Stimulated activated CD4-positive, alpha-beta T cell treated with anti-CD3 and anti-CD28 coated beads, Interleukin-12 subunit alpha, Interleukin-12 subunit beta, amount 100 ng/mL, for 24 hours (primary cell): ENCODE measurements around the gene SRPK2.
"Not testable (repeated sequence)": the region's sequence is repeated elsewhere in the genome, so short reads cannot be mapped to it uniquely, and the experiment has no call there.

Source experiments
- DNase-seq, 2 experiments: peaks; one replicate each; pipeline ENCODE4 v3.0.0-alpha.2; 2020; ENCODE audit warnings: low read depth in 2 of 2

The SRPK2 gene

GRCh38 chr7:105339404-105340323, 49.1 kb downstream of the SRPK2 start:
- DNase-seq: no peak

GRCh38 chr7:105337529-105337928, 51.2 kb downstream of the SRPK2 start:
- DNase-seq: no peak

GRCh38 chr7:105336009-105336408, 52.7 kb downstream of the SRPK2 start:
- DNase-seq: no peak

- DNase-seq: not testable (repeated sequence)
Observed at GRCh38 chr7:105332661-105333060, 56.1 kb downstream of the SRPK2 start.

- no peak for DNase-seq
Observed at GRCh38 chr7:105330526-105330925, 58.2 kb downstream of the SRPK2 start.

GRCh38 chr7:105327201-105327600, 61.5 kb downstream of the SRPK2 start:
- DNase-seq: no peak

GRCh38 chr7:105325216-105325904, 63.4 kb downstream of the SRPK2 start:
- no peak for DNase-seq

GRCh38 chr7:105324606-105325005, 64.1 kb downstream of the SRPK2 start:
- not testable (repeated sequence) for DNase-seq

- no peak for DNase-seq
Observed at GRCh38 chr7:105323366-105323765, 65.4 kb downstream of the SRPK2 start.

GRCh38 chr7:105322655-105323277, 66.0 kb downstream of the SRPK2 start:
- no peak for DNase-seq

- DNase-seq: no peak
Observed at GRCh38 chr7:105321754-105322455, 66.8 kb downstream of the SRPK2 start.

- no peak for DNase-seq
Observed at GRCh38 chr7:105320896-105321295, 67.8 kb downstream of the SRPK2 start.

- no peak for DNase-seq
Observed at GRCh38 chr7:105319578-105319977, 69.1 kb downstream of the SRPK2 start.

- DNase-seq: no peak
Observed at GRCh38 chr7:105316578-105317344, 72.0 kb downstream of the SRPK2 start.

- no peak for DNase-seq
Observed at GRCh38 chr7:105315357-105315756, 73.4 kb downstream of the SRPK2 start.

- DNase-seq: no peak
Observed at GRCh38 chr7:105309235-105310169, 79.2 kb downstream of the SRPK2 start.

GRCh38 chr7:105307163-105307672, 81.5 kb downstream of the SRPK2 start:
- no peak for DNase-seq

- DNase-seq: no peak
Observed at GRCh38 chr7:105306298-105306748, 82.4 kb downstream of the SRPK2 start.

GRCh38 chr7:105305633-105306032, 83.1 kb downstream of the SRPK2 start:
- DNase-seq: no peak
